DND-41 (cell line): ENCODE measurements around the gene MED23.

Experiments used
- EZH2 ChIP-seq: IDR thresholded peaks from 3 replicates; pipeline ENCODE4 v1.6.1; 2012; ENCODE audit warnings: borderline replicate concordance, low read depth, mild to moderate bottlenecking, moderate library complexity, low read length, inconsistent platforms; ENCODE audit not compliant: severe bottlenecking
- TF ChIP-seq, protein P1 (sequence below): IDR thresholded peaks from 2 replicates; pipeline ENCODE4 v1.5.1; 2012; ENCODE audit warnings: borderline replicate concordance, low read length, moderate library complexity, mild to moderate bottlenecking; ENCODE audit not compliant: poor library complexity, severe bottlenecking; ENCODE audit errors: extremely low read depth

DNA sequence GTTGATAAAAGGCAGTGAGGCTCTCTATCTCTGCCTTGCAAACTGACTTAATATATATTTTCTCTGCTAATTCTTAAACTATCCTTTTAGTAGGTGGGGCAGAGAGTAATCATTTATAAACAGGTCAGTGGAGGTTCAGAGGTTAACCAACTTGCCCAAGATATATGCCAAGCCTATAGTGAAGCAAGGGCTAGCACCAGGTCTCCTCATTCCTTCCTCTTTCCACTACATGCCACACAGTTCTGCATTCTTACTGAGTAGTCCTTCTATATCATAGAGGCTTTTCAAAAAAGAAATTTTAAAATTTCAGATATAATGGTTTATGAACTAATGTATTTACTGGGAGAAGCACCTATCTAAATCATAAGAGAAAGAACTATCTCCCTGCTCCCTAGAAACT is 46.5 kb downstream of the MED23 start:
- TF ChIP-seq, protein P1, sequence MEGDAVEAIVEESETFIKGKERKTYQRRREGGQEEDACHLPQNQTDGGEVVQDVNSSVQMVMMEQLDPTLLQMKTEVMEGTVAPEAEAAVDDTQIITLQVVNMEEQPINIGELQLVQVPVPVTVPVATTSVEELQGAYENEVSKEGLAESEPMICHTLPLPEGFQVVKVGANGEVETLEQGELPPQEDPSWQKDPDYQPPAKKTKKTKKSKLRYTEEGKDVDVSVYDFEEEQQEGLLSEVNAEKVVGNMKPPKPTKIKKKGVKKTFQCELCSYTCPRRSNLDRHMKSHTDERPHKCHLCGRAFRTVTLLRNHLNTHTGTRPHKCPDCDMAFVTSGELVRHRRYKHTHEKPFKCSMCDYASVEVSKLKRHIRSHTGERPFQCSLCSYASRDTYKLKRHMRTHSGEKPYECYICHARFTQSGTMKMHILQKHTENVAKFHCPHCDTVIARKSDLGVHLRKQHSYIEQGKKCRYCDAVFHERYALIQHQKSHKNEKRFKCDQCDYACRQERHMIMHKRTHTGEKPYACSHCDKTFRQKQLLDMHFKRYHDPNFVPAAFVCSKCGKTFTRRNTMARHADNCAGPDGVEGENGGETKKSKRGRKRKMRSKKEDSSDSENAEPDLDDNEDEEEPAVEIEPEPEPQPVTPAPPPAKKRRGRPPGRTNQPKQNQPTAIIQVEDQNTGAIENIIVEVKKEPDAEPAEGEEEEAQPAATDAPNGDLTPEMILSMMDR: no peak
- TF ChIP-seq EZH2: no peak
